NK-92 treated with Interleukin-12 subunit alpha and Interleukin-12 subunit beta, amount 100 ng/mL, for 24 hours (cell line): ENCODE results near the gene RDH16.
"Not testable (repeated sequence)": the region's sequence is repeated elsewhere in the genome, so short reads cannot be mapped to it uniquely, and the experiment has no call there.

Experiments used
- DNase-seq: peaks from one replicate; lab custom pipeline; 2025; lab: John Stamatoyannopoulos, UW

The RDH16 gene

DNA sequence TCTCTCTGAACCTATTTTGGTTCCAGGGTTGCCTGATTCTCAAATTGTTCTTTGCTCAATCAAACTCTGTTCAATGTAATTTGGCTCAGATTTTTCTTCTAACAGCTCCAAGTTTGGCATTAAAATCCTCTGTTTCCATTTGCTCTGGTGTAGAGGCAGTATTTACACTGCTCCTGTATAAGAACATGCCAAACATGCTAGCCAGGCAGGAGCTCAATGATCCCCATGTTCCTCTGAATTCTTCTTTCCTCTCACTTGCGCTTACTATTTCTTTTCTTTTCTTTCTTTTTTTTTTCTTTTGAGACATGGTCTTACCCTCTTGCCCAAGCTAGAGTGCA, 40.4 kb downstream of the RDH16 start:
- DNase-seq: no peak

DNA sequence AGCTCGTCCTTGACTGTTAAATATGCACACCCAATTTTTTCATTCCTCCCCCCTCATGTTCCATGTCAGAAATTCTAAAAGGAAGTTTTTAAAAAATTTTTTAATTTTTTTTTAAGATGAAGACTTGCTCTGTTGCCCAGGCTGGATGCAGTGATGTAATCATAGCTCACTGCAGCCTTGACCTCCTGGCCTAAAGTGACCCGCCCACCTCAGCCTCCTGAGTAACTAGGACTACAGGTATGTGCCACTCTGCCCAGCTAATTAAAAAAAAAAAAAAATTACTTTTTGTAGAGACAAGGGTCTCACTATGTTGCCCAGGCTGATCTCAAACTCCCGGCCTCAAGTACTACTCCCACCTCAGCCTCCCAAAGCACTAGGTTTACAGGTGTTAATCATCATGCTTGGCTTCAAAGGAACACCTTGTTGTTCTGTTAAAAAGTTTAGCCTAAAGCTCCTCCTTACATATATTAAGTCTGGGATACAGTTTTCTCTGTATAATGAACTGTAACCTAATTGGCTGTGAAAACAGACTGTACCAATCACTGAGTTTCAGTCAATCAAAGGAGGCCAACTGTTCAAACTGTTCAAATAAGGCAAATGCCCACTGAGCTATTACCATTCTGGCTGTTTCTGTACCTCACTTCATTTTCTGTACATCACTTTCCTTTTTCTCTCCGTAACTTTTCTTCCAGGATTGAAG, 41.0 kb downstream of the RDH16 start:
- DNase-seq: no peak

DNA sequence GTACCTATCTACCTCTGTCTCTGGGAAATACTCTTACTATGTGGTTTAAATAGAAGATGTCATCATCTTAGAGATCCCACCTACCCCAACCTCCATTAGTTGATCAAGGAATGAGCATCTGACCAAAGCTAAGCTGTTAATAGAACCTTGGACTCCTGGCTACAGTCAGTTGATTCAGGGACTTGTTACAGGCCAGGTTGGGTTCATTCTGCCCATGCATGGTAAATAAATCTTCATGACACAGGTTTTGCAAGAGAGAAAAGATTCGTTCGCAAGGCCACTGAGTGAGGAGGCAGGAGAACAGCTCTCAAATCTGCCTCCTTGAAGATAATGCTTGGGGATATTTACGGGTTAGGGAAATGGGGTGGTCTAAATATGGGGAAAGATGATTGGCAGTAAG, 42.7 kb downstream of the RDH16 start:
- no peak for DNase-seq

DNA sequence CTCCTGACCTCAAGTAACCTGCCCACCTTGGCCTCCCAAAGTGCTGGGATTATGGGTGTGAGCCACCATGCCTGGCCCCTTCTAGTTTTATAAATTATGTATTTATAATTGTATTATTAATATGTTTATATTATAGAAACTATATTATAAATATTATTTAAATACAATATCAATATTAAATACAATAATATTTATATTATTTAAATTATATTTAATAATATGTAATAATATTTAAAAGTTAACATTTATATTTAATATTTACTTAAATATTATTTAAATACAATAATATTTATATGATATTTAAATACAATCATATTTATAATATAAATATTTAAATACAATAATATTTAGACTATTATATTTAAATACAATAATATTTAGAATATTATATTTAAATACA, 43.2 kb downstream of the RDH16 start:
- DNase-seq: no peak

DNA sequence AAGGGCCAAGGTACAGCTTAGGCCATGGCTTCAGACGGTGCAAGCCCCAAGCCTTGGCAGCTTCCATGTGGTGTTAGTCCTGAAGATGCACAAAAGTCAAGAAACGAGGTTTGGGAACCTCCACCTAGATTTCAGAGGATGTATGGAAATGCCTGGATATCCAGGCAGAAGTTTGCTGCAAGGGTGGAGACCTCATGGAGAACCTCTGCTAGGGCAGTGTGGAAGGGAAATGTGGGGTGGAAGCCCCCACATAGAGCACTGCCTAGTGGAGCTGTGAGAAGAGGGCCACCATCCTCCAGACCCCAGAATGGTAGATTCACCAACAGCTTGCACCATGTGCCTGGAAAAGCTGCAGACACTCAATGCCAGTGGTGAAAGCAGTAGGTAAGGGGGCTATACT, 48.0 kb downstream of the RDH16 start:
- DNase-seq: not testable (repeated sequence)

GRCh38 chr12:56908136-56908535, 49.3 kb downstream of the RDH16 start:
- DNase-seq: no peak

DNA sequence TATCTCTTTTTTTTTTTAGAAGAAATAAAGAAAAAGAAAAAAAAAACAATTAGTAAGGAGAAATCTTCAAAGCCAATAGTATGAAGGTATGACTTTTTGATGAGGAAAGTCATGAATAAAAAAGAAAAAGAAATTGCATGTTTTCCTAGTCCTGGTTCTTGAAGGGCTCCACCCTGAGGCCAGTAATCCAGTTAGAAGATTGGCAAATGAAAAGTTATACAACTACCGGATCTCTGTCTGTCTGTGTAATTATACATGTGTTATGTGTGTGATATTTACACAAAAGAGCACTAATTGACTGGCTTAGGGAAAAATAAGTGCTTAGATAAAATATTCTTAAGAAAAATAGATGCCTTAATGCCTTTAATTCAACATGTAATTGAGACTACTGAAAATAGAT, 51.6 kb downstream of the RDH16 start:
- DNase-seq: no peak

- DNase-seq: no peak
Measured at GRCh38 chr12:56903374-56903773, 54.0 kb downstream of the RDH16 start.
